GM12878 (cell line): ENCODE data around the gene CACNB3. TPM values are rescaled to one million over a fixed set of nuclear protein-coding genes. Genes with fewer than 3 reads are reported as not detected.

ENCODE experiments used
- IKZF1 ChIP-seq: fragments of 450-650 bp; conservative IDR thresholded peaks from 2 replicates; pipeline ENCODE4 v1.6.1; 2017; ENCODE audit warnings: antibody characterized with exemption, mild to moderate bottlenecking
- MEF2B ChIP-seq: fragments of 450-650 bp; IDR thresholded peaks from 2 replicates; pipeline ENCODE4 v1.6.1; 2018; ENCODE audit warnings: mild to moderate bottlenecking, moderate library complexity; ENCODE audit not compliant: partially characterized antibody, poor library complexity, severe bottlenecking
- MTA2 ChIP-seq: fragments of 450-650 bp; IDR thresholded peaks from 2 replicates; pipeline ENCODE4 v1.6.1; 2016; ENCODE audit warnings: low read depth, mild to moderate bottlenecking, moderate library complexity
- NBN ChIP-seq: fragments of 450-650 bp; IDR thresholded peaks from 2 replicates; pipeline ENCODE4 v1.6.1; 2016
- PAX5 ChIP-seq: IDR thresholded peaks from 2 replicates; pipeline ENCODE4 v1.6.1; 2011; ENCODE audit warnings: low read depth, low read length, borderline replicate concordance
- POLR2A ChIP-seq: IDR thresholded peaks from 2 replicates; pipeline ENCODE4 v1.6.1; 2011; ENCODE audit warnings: low read depth, mild to moderate bottlenecking, low read length
- POLR2AphosphoS5 ChIP-seq: IDR thresholded peaks from 2 replicates; pipeline ENCODE4 v1.6.1; 2011; ENCODE audit warnings: mild to moderate bottlenecking, low read length, inconsistent platforms
- TCF12 ChIP-seq: IDR thresholded peaks from 2 replicates; pipeline ENCODE4 v1.6.1; 2011; ENCODE audit warnings: low read depth, mild to moderate bottlenecking, low read length
- ZNF207 ChIP-seq: fragments of 450-650 bp; IDR thresholded peaks from 2 replicates; pipeline ENCODE4 v1.6.1; 2014; ENCODE audit warnings: antibody characterized with exemption, mild to moderate bottlenecking, borderline replicate concordance
- polyA plus RNA-seq, 11 experiments: library from polyadenylated mRNA; depleted of rRNA in 4 of 11; unstranded in 6 of 11; stranded (reverse) in 5 of 11; fragments of >200 nt; fragmentation: Nextera tagmentation in 4 of 11; fragmentation: Illumina TruSeq in 1 of 11; extraction: Ambion mirVana in 4 of 11; extraction: Trizol in 1 of 11; gene quantifications; 1 replicate in 1 of 11; 2 replicates in 10 of 11; pipeline versions ENCODE4 v1.2.1 to v1.2.3, GENCODE V29; 2011 to 2016; ENCODE audit warnings: inconsistent platforms in 2 of 11, missing spikeins in 2 of 11, low read depth in 1 of 11
- total RNA-seq, 4 experiments: library from RNA; depleted of rRNA in 3 of 4; stranded (reverse); fragments of >200 nt in 3 of 4; fragmentation: Illumina TruSeq in 1 of 4; extraction: Trizol in 1 of 4; gene quantifications; 2 replicates each; pipeline versions ENCODE4 v1.2.1 to v1.2.3, GENCODE V29; 2013 to 2021
- TF ChIP-seq, protein P1 (sequence below): fragments of 450-650 bp; IDR thresholded peaks from 2 replicates; pipeline ENCODE4 v1.6.1; 2018; ENCODE audit warnings: mild to moderate bottlenecking, low read depth, moderate library complexity; ENCODE audit not compliant: partially characterized antibody
- TF ChIP-seq, protein P2 (sequence below), 3 experiments: IDR thresholded peaks in 2 of 3; conservative IDR thresholded peaks in 1 of 3; 2 replicates each; pipeline ENCODE4 v1.5.1; 2011; ENCODE audit warnings: low read depth in 3 of 3, low read length in 3 of 3, mild to moderate bottlenecking in 3 of 3, control low read depth in 2 of 3, moderate library complexity in 2 of 3, inconsistent platforms in 1 of 3, mixed read lengths in 1 of 3; ENCODE audit not compliant: control insufficient read depth in 2 of 3, insufficient read depth in 1 of 3; ENCODE audit errors: extremely low read depth in 1 of 3
- TF ChIP-seq, protein P3 (sequence below): fragments of 450-650 bp; IDR thresholded peaks from 2 replicates; pipeline ENCODE4 v1.6.1; 2017; ENCODE audit warnings: mild to moderate bottlenecking, moderate library complexity
- TF ChIP-seq, protein P4 (sequence below): fragments of 450-650 bp; IDR thresholded peaks from 2 replicates; pipeline ENCODE4 v1.6.1; 2017; ENCODE audit warnings: mild to moderate bottlenecking

The CACNB3 gene
- total and polyA plus RNA-seq, 10 of the 15 experiments (the other 5 are each of a cell fraction or from before 2014, with no cell fraction given) = 0.78 to 5.0 (median 1.7) TPM

DNA sequence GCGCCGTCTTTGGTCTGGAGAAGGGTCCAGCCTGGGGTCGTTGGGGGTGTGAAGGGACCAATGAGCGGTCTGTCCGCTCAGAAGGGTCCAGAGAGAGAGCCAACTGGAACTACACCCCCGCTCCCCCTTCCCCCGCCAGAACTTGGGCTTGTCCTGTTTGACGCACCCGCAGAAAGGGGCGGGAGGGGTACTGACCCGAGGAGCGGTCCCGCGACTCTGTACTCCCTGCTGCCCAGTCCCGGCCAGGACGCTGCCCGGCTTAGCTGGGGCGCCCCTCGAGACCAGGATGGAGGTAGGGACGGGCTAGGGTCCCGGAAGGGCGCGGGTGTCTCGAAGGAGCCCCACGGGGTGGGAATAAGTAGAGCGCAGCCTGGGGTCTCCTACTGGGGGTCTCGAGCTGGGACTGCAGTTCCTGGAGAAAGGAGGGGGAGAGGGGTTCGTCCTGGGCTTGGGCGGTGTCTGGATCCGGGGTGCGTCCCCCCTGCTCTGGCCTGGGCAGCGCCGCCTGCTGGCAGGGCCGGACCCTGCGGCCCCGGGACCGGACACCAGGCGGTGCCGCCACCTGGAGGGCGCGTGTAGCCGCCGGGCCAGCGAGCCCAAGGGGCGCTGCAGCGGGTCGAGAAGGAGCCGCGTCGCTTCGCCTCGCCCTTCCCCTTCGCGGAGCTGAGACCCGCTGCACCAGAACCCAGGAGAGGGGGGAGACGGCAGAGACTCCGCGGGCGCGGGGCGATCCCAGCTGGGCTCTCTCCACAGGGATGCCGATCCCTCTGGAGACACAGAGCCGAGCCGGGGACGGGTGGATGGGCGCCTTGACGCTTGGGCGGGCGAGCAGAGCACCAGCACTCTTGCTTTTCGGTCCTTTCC is 3.8 kb upstream of the CACNB3 start (continued):
- TF ChIP-seq, protein P1, sequence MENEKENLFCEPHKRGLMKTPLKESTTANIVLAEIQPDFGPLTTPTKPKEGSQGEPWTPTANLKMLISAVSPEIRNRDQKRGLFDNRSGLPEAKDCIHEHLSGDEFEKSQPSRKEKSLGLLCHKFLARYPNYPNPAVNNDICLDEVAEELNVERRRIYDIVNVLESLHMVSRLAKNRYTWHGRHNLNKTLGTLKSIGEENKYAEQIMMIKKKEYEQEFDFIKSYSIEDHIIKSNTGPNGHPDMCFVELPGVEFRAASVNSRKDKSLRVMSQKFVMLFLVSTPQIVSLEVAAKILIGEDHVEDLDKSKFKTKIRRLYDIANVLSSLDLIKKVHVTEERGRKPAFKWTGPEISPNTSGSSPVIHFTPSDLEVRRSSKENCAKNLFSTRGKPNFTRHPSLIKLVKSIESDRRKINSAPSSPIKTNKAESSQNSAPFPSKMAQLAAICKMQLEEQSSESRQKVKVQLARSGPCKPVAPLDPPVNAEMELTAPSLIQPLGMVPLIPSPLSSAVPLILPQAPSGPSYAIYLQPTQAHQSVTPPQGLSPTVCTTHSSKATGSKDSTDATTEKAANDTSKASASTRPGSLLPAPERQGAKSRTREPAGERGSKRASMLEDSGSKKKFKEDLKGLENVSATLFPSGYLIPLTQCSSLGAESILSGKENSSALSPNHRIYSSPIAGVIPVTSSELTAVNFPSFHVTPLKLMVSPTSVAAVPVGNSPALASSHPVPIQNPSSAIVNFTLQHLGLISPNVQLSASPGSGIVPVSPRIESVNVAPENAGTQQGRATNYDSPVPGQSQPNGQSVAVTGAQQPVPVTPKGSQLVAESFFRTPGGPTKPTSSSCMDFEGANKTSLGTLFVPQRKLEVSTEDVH = no peak
- TF ChIP-seq, protein P2, sequence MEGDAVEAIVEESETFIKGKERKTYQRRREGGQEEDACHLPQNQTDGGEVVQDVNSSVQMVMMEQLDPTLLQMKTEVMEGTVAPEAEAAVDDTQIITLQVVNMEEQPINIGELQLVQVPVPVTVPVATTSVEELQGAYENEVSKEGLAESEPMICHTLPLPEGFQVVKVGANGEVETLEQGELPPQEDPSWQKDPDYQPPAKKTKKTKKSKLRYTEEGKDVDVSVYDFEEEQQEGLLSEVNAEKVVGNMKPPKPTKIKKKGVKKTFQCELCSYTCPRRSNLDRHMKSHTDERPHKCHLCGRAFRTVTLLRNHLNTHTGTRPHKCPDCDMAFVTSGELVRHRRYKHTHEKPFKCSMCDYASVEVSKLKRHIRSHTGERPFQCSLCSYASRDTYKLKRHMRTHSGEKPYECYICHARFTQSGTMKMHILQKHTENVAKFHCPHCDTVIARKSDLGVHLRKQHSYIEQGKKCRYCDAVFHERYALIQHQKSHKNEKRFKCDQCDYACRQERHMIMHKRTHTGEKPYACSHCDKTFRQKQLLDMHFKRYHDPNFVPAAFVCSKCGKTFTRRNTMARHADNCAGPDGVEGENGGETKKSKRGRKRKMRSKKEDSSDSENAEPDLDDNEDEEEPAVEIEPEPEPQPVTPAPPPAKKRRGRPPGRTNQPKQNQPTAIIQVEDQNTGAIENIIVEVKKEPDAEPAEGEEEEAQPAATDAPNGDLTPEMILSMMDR (IDR thresholded peaks at IDR 0.05 in 2 of 3, conservative IDR thresholded peaks at IDR 0.05 in 1 of 3; ENCODE audit: control insufficient read depth in 2 of 3, extremely low read depth in 1 of 3, insufficient read depth in 1 of 3, low read depth in 3 of 3, low read length in 3 of 3) = peak; percentile 96 to 100 (median 100); a peak in 5 of 6 replicates
- 0 out of 2 replicates have a peak, but pooled peaks have one; percentile 14 for TF ChIP-seq NBN
- TF ChIP-seq TCF12 = peak; percentile 82
- no peak for TF ChIP-seq PAX5
- TF ChIP-seq MEF2B = peak; percentile 31
- no peak; the same call in 1 of the 2 replicates for TF ChIP-seq MTA2
- TF ChIP-seq, protein P3, sequence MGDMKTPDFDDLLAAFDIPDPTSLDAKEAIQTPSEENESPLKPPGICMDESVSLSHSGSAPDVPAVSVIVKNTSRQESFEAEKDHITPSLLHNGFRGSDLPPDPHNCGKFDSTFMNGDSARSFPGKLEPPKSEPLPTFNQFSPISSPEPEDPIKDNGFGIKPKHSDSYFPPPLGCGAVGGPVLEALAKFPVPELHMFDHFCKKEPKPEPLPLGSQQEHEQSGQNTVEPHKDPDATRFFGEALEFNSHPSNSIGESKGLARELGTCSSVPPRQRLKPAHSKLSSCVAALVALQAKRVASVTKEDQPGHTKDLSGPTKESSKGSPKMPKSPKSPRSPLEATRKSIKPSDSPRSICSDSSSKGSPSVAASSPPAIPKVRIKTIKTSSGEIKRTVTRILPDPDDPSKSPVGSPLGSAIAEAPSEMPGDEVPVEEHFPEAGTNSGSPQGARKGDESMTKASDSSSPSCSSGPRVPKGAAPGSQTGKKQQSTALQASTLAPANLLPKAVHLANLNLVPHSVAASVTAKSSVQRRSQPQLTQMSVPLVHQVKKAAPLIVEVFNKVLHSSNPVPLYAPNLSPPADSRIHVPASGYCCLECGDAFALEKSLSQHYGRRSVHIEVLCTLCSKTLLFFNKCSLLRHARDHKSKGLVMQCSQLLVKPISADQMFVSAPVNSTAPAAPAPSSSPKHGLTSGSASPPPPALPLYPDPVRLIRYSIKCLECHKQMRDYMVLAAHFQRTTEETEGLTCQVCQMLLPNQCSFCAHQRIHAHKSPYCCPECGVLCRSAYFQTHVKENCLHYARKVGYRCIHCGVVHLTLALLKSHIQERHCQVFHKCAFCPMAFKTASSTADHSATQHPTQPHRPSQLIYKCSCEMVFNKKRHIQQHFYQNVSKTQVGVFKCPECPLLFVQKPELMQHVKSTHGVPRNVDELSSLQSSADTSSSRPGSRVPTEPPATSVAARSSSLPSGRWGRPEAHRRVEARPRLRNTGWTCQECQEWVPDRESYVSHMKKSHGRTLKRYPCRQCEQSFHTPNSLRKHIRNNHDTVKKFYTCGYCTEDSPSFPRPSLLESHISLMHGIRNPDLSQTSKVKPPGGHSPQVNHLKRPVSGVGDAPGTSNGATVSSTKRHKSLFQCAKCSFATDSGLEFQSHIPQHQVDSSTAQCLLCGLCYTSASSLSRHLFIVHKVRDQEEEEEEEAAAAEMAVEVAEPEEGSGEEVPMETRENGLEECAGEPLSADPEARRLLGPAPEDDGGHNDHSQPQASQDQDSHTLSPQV = peak; percentile 96
- TF ChIP-seq POLR2AphosphoS5 = no peak
- TF ChIP-seq, protein P4, sequence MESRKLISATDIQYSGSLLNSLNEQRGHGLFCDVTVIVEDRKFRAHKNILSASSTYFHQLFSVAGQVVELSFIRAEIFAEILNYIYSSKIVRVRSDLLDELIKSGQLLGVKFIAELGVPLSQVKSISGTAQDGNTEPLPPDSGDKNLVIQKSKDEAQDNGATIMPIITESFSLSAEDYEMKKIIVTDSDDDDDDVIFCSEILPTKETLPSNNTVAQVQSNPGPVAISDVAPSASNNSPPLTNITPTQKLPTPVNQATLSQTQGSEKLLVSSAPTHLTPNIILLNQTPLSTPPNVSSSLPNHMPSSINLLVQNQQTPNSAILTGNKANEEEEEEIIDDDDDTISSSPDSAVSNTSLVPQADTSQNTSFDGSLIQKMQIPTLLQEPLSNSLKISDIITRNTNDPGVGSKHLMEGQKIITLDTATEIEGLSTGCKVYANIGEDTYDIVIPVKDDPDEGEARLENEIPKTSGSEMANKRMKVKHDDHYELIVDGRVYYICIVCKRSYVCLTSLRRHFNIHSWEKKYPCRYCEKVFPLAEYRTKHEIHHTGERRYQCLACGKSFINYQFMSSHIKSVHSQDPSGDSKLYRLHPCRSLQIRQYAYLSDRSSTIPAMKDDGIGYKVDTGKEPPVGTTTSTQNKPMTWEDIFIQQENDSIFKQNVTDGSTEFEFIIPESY = no peak
- peak; percentile 84; the same call in 1 of the 2 replicates for TF ChIP-seq ZNF207
- peak; percentile 75 for TF ChIP-seq POLR2A
- TF ChIP-seq IKZF1 = peak; percentile 85
